Right cardiac atrium (tissue), 5 donors: ENCODE measurements around the gene SAXO2. TPM values are rescaled to one million over a fixed set of nuclear protein-coding genes. Genes with fewer than 3 reads are reported as not detected.
A peak's percentile ranks its signal among the peaks of the same experiment; 100 is the strongest.
"Not testable (repeated sequence)": the region's sequence is repeated elsewhere in the genome, so short reads cannot be mapped to it uniquely, and the experiment has no call there.

Experiments used
- ATAC-seq, 2 donors: fragments of 200-7000 bp; cut with Tn5 transposase; one replicate each; pipeline versions ENCODE4 v1.8.0 to v1.9.1; 2020; ENCODE audit warnings: moderate library complexity in 2 of 2, mild to moderate bottlenecking in 1 of 2
- DNase-seq, 3 donors: peaks; one replicate each; pipeline ENCODE4 v3.0.0-alpha.2; 2020
- H3K27ac ChIP-seq: one replicate; pipeline ENCODE4 v1.5.1; 2013; ENCODE audit warnings: mild to moderate bottlenecking, low read length, control low read depth, moderate library complexity
- H3K27me3 ChIP-seq: one replicate; pipeline ENCODE4 v1.6.1; 2013; ENCODE audit not compliant: control insufficient read depth, insufficient read depth
- H3K4me1 ChIP-seq: one replicate; pipeline ENCODE4 v1.6.1; 2013; ENCODE audit warnings: low read length; ENCODE audit not compliant: control insufficient read depth, insufficient read depth
- H3K4me3 ChIP-seq: one replicate; pipeline ENCODE4 v1.5.1; 2013; ENCODE audit warnings: low read length, control low read depth
- H3K9me3 ChIP-seq: one replicate; pipeline ENCODE4 v1.6.1; 2013; ENCODE audit warnings: low read length; ENCODE audit not compliant: control insufficient read depth
- WGBS: extraction: QIAGEN DNeasy Blood & Tissue Kit; methylation state at CpG from one replicate; pipeline ENCODE4 v1.1.7; 2013; 5-methylcytosine and 5-hydroxymethylcytosine counted together
- intact Hi-C, 4 donors: fragments of 100-400 bp; cut with DNase I; formaldehyde crosslinking; loops; one replicate each; pipeline versions ENCODE4 v1.11.0 to v1.14.0; 2022 to 2023
- polyA plus RNA-seq: library from polyadenylated mRNA; stranded (reverse); fragments of 200-250 nt; gene quantifications from one replicate; pipeline ENCODE4 v1.2.3, GENCODE V29; 2013
- total RNA-seq, 4 donors: library from RNA; stranded (reverse); fragmentation: NEBNext Ultra II Directional; extraction: Animal tissue kit (Norgen Biotek cat#: 25700); gene quantifications; one replicate each; pipeline ENCODE4 v1.2.1, GENCODE V29; 2021
- donor health status: healthy with polysubstance abuse.
- donor health status: DM: no; HTN: yes; CAD: no.
- donor health status: DM: no; HTN: no; CAD: no.
- donor health status: DM: no; HTN: yes; CAD: no; lungs with severe emphysema.
- donor health status: DM: yes; HTN: yes; CAD: no.

The SAXO2 gene
- total and polyA plus RNA-seq, 5 donors, result 1.8 to 4.3 (median 2.6) TPM

- Histone ChIP-seq H3K27ac (no peak overlapping the region), H3K4me1 (no peaks in the 10 kb centered on the region), H3K9me3 (no peaks in the 10 kb centered on the region), H3K4me3 (no peak overlapping the region), H3K27me3 (no peaks in the 10 kb centered on the region)
- ATAC-seq, result no peak
- WGBS, result 82% methylated on average over 9 of the region's 9 CpGs
- peak in 1 of 3 donors; percentile 22 for DNase-seq
- intact Hi-C loops, result no loop called here
These were observed 52.3 kb downstream of the SAXO2 start for GRCh38 chr15:82314769-82315518.

- intact Hi-C loops, result no loop called here
- Histone ChIP-seq H3K9me3 (no peaks in the 10 kb centered on the region), H3K4me1 (no peaks in the 10 kb centered on the region), H3K4me3 (no peak overlapping the region), H3K27ac (no peak overlapping the region), H3K27me3 (no peaks in the 10 kb centered on the region)
- DNase-seq (peak in 2 of 3 donors; percentile 49 to 70), ATAC-seq (peak in 1 of 2 donors; percentile 10)
- 69% methylated on average over 24 of the region's 24 CpGs for WGBS
These were observed 53.1 kb downstream of the SAXO2 start for GRCh38 chr15:82315519-82316246.

- not testable (repeated sequence) for ATAC-seq
These were observed 53.9 kb downstream of the SAXO2 start for GRCh38 chr15:82316247-82317090.

GRCh38 chr15:82317091-82317489 is 54.5 kb downstream of the SAXO2 start:
- WGBS, result 82% methylated on average over 12 of the region's 12 CpGs
- intact Hi-C loops, result no loop called here
- no peaks in the 10 kb centered on the region for H3K4me1 ChIP-seq
- DNase-seq (no peak), ATAC-seq (no peak)
- H3K9me3 ChIP-seq, result no peaks in the 10 kb centered on the region
- H3K27me3 ChIP-seq, result no peaks in the 10 kb centered on the region
- H3K27ac ChIP-seq, result no peak overlapping the region
- H3K4me3 ChIP-seq, result no peak overlapping the region

More at GRCh38 chr15:82316247-82317090, 53.9 kb downstream of the SAXO2 start:
- H3K4me3 ChIP-seq, H3K9me3 ChIP-seq, H3K27ac ChIP-seq, H3K4me1 ChIP-seq, H3K27me3 ChIP-seq, intact Hi-C loops: not testable (repeated sequence)
- peak in 1 of 3 donors; percentile 40 for DNase-seq
- 91% methylated on average over 23 of the region's 23 CpGs for WGBS

- ATAC-seq, intact Hi-C loops, H3K27me3 ChIP-seq, H3K27ac ChIP-seq, H3K9me3 ChIP-seq, H3K4me3 ChIP-seq, H3K4me1 ChIP-seq: not testable (repeated sequence)
- WGBS, result 82% methylated on average over 7 of the region's 7 CpGs
- peak in 1 of 3 donors; percentile 40 for DNase-seq
These were observed 54.9 kb downstream of the SAXO2 start for GRCh38 chr15:82317516-82317915.

GRCh38 chr15:82318281-82318680 is 55.7 kb downstream of the SAXO2 start:
- H3K4me3 ChIP-seq, intact Hi-C loops, H3K9me3 ChIP-seq, H3K27ac ChIP-seq, H3K27me3 ChIP-seq, H3K4me1 ChIP-seq: not testable (repeated sequence)
- WGBS, result 92% methylated on average over 8 of the region's 8 CpGs
- DNase-seq (peak in 1 of 3 donors; percentile 32), ATAC-seq (peak; percentile 6 to 22)

GRCh38 chr15:82319522-82320278 is 57.1 kb downstream of the SAXO2 start:
- H3K4me3 ChIP-seq, intact Hi-C loops, DNase-seq, H3K9me3 ChIP-seq, H3K27ac ChIP-seq, H3K27me3 ChIP-seq, ATAC-seq, H3K4me1 ChIP-seq: not testable (repeated sequence)
- WGBS, result 91% methylated on average over 16 of the region's 19 CpGs

- ATAC-seq, H3K27ac ChIP-seq, H3K9me3 ChIP-seq, H3K4me1 ChIP-seq, intact Hi-C loops, H3K4me3 ChIP-seq, H3K27me3 ChIP-seq: not testable (repeated sequence)
- peak in 1 of 3 donors; percentile 19 for DNase-seq
- WGBS, result 80% methylated on average over 3 of the region's 6 CpGs
These were observed 58.2 kb downstream of the SAXO2 start for GRCh38 chr15:82320861-82321260.

GRCh38 chr15:82322488-82322887 is 59.9 kb downstream of the SAXO2 start:
- intact Hi-C loops, ATAC-seq, H3K27me3 ChIP-seq, H3K4me3 ChIP-seq, DNase-seq, H3K27ac ChIP-seq, H3K9me3 ChIP-seq, H3K4me1 ChIP-seq: not testable (repeated sequence)
- 77% methylated on average over 5 of the region's 10 CpGs for WGBS

GRCh38 chr15:82324831-82325230 is 62.2 kb downstream of the SAXO2 start:
- intact Hi-C loops, H3K4me3 ChIP-seq, H3K4me1 ChIP-seq, H3K27me3 ChIP-seq, ATAC-seq, H3K9me3 ChIP-seq, H3K27ac ChIP-seq: not testable (repeated sequence)
- peak in 1 of 3 donors; percentile 15 for DNase-seq
- 85% methylated on average over 6 of the region's 6 CpGs for WGBS
